SU-DHL-6 (cell line): ENCODE measurements around the gene MMP24OS.
"Not testable (repeated sequence)": the region's sequence is repeated elsewhere in the genome, so short reads cannot be mapped to it uniquely, and the experiment has no call there.

Experiments used
- CTCF ChIP-seq: fragments of 200-600 bp; sonication (generic); IDR thresholded peaks from one replicate; pipeline ENCODE4 v1.5.1; 2017; ENCODE audit warnings: antibody characterized with exemption, mild to moderate bottlenecking, low read length, moderate library complexity; ENCODE audit not compliant: insufficient read depth, poor library complexity, severe bottlenecking
- EZH2phosphoT487 ChIP-seq: fragments of 200-600 bp; sonication (generic), shearing (Covaris generic); conservative IDR thresholded peaks from 2 replicates; pipeline ENCODE4 v1.6.1; 2018; ENCODE audit warnings: mild to moderate bottlenecking, antibody characterized with exemption, low read length, moderate library complexity, mixed read lengths

DNA sequence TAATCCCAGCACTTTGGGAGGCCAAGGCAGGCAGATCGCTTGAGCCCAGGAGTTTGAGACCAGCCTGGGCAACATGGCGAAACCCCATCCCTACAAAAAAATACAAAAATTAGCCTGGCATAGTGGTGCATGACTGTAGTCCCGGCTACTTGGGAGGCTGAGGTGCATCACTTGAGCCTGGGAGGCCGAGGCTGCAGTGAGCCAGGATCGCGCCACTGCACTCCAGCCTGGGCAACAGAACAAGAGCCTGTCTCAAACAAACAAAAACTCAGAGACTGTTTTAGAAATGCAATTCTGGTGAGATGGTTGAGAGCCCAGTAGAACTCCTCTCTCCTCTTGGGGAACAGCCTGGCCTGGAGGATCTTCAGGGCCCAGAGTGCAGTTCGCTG lies 37.7 kb upstream of the MMP24OS start:
- TF ChIP-seq EZH2phosphoT487, CTCF: not testable (repeated sequence)
